ENCODE results near the gene KLHL12.
A peak's percentile ranks its signal among the peaks of the same experiment; 100 is the strongest.
"Not testable (repeated sequence)": the region's sequence is repeated elsewhere in the genome, so short reads cannot be mapped to it uniquely, and the experiment has no call there.

KLHL12 gene

DNA sequence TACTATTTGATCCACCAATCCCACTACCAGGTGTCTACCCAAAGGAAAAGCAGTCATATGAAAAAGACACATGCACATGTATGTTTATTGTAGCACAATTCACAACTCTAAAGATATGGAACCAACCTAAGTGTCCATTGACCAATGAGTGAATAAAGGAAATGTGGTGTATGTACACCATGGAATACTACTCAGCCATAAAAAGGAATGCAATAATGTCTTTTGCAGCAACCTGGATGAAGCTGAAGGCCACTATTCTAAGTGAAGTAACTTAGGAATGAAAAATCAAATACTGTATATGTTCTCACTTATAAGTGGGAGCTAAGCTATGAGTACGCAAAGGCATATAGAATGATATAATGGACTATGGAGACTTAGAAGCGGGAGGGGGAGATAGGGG is 18.4 kb upstream of the KLHL12 start:
- no peak for DNase-seq

DNA sequence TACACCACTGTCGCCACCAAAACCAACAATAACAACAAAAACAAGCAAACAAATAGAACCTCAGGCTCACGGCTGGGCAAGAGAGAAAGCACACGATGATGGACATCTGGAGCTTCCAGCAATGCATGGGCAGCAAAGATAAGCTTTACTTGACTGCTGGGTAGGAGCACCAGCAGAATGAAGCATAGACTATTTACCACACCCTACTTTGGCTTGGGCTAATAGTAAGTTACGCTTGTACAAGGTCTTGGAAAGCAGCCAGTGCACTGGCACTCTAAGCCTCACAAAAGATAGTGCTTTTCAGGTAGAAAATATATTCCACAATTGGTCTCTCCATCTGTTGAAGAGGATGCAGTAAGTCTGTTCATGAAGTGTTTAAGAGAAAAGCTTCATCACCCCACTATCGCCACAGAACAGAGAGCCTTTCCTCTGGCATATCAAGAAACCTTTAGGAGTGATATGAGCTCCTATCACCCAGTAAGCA is 17.4 kb upstream of the KLHL12 start:
- no peak for DNase-seq

DNA sequence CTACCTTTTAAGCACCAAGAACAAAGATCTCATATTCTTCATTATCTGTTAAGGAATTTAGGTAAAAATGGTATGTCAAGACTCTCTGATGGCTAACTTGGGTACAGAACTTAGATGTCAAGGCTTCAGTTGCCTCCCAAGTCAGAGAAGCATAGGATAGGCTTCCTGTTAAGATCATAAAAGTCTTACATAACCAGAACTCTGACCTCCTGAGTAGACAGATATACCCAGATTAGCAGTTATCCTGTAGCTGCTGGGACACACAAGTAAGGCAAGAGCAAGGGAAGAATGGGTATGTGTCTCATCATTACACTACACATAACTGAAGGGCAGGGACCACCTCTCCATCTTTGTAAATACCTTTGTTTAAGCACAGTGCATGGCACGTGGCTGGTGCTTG is 15.4 kb upstream of the KLHL12 start:
- DNase-seq: no peak

DNA sequence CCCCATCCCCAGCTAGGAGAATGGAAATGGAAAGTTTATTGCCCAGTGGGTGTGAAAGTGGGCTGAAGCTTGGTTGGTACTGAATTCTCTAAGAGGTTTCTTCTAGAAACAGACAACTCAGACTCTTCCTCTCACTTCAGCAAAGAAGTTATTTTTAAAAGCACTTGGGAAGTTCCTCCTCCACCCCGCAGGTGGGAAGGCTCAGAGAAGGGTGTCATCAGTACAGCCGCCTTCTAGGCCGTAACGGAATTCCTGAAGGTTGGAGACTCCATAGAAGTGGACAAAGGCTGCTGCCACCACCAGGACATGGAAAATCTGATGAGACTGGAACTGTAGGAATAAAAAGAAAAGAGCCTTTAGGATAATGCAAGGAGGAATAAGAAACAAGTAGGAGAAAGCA is 14.3 kb upstream of the KLHL12 start:
- DNase-seq: no peak

DNA sequence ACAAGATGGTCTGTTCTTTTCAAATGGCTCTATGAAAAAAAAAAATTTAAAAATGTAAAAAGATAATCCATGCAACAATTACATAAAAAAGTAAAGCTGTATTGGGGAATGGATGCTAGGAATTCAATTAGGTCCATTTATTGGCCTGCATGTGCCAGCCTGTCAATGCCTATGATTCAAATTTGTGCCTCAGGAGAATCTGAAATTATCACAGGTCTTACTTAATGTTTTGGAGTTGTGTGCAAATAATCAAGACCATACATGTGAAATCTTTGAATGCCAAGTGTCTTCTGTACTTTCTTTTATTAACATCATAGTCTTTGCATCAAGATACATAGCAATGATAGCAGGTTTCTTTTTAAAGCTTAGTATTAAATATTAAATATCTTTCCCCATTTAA is 13.5 kb upstream of the KLHL12 start:
- no peak for DNase-seq

DNA sequence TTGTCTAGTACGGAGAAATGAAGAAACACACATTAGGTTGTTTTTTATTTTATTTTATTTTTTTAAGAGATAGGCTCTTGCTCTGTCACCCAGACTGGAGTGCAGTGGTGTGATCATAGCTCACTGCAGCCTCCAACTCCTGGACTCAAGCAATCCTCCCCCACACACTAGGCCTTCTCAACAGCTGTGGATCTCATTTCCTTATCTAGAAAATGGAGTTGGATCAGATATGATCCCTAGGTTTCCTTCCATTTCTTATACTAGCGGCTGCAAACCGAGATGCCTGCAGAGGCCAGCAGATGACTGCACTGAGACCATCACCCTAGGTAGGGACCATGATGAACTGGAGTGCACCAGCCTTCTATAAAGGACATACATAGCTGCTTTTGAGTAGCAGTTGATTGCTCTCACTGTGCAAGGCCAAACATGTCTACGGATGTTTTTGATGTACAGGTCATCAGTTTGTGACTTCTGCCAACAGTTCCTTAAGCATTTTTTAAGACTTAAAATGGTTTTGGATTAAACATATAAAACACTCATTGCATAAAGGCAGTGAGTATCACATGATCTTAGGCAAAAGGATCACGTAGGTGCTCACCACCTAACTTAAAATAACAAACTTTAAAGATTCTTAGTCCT is 11.4 kb upstream of the KLHL12 start:
- DNase-seq: no peak

DNA sequence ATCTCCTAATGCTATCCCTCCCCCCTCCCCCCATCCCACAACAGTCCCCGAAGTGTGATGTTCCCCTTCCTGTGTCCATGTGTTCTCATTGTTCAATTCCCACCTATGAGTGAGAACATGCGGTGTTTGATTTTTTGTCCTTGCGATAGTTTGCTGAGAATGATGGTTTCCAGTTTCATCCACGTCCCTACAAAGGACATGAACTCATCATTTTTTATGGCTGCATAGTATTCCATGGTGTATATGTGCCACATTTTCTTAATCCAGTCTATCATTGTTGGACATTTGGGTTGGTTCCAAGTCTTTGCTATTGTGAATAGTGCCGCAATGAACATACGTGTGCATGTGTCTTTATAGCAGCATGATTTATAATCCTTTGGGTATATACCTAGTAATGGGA is 9.4 kb upstream of the KLHL12 start:
- not testable (repeated sequence) for DNase-seq

DNA sequence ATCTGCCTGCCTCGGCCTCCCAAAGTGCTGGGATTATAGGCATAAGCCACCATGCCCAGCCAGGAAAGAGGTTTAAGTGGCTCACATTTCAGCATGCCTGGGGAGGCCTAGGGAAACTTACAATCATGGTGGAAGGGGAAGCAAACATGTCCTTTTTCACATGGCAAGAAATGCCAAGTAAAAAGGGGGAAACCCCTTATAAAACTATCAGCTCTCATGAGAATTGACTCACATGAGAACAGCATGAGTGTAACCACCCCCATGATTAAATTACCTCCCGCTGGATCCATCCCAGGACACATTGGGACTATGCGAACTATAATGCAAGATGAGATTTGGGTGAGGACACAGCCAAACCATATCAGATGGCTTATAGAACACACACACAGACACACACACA is 8.8 kb upstream of the KLHL12 start:
- DNase-seq: no peak

DNA sequence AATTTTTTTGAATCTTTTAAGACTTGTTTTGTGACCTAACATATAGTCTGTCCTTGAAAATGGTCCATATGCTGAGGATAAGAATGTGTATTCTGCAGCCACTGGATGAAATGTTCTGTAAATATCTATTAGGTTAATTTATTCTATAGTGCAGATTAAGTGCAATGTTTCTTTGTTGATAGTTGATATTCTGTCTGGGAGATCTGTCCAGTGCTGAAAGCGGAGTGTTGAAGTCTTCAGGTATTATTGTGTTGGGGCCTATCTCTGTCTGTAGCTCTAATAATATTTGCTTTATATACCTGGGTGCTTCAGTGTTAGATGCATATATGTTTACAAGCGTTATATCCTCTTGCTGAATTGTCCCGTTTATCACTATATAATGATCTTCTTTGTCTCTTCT is 7.7 kb upstream of the KLHL12 start:
- DNase-seq: no peak

DNA sequence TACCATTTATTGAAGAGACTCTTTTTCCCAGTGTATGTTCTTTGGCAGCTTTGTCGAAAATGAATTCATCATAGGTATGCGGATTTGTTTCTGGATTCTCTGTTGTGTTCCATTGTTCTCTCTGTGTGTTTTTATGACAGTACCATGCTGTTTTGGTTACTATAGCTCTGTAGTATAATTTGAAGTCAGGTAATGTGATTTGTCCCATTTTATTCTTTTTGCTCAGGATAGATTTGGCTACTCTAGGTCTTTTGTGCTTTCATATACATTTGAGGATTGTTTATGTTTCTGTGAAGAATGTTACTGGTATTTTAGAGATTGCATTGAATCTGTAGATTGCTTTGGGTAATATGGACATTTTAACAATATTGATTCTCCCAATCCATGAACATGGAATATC is 5.4 kb upstream of the KLHL12 start:
- no peak for DNase-seq

DNA sequence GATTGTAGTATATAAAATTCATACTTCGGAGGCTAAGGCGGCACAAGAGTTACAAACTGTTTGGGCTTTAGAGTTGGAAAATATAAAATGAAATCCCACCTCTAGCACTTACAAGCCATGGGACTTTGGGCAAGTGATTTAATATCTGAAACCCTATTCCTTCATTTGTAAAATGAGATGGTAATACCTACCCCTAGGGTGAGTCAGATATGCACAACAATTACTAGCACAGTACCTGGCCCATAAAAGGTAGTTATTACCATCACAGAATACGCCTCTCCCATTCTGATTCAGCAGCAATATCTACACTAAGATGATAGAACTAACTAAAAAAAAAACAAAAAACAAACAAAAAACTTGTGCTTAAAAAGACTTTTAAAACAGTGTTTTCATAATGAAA is 3.5 kb downstream of the KLHL12 start:
- DNase-seq: peak; percentile 69

DNA sequence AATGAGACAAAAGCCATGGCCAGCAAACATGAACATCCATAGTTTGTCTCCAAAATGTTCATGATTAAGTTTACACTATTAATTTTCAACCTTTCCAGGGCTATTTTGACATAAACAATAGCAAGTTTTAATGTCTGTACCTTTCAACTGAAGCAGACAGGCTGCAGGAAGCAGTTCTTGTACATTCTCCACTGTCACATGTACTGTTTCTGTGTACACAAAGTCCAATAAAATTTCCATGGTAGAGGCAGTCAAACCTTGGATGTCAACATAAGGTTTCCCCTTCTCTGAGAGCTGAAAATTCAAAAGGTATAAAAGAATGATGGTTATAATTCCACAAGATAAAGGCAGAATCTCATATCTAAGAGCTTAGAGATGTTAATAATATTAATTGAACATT is 7.4 kb downstream of the KLHL12 start:
- DNase-seq: no peak

DNA sequence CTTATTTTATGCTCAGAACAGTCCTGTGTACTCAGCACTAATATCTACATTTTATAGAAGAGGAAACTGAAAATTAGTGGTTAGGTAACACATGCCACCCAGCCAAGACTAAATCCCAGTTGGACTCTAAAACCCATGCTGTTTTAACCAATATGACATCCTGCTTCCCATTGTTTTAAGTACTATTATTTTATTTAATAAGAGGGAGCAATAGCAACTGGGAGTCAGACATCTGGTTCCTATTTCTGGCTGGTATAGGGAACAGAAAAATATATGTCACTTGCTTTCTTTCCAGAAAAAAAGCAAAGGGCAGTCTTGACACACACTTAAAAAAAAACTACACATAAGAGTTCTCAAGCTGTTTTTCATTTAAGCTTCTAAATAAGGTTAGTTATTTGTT is 11.9 kb downstream of the KLHL12 start:
- peak; percentile 75 for DNase-seq

DNA sequence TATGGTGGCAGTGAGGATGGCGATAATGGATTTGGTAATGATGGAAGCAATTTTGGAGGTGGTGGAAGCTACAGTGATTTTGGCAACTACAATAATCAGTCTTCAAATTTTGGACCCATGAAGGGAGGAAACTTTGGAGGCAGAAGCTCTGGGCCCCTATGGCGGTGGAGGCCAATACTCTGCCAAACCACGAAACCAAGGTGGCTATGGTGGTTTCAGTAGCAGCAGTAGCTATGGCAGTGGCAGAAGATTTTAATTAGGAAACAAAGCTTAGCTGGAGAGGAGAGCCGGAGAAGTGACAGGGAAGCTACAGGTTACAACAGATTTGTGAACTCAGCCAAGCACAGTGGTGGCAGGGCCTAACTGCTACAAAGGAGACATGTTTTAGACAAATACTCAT is 14.6 kb downstream of the KLHL12 start:
- DNase-seq: not testable (repeated sequence)

DNA sequence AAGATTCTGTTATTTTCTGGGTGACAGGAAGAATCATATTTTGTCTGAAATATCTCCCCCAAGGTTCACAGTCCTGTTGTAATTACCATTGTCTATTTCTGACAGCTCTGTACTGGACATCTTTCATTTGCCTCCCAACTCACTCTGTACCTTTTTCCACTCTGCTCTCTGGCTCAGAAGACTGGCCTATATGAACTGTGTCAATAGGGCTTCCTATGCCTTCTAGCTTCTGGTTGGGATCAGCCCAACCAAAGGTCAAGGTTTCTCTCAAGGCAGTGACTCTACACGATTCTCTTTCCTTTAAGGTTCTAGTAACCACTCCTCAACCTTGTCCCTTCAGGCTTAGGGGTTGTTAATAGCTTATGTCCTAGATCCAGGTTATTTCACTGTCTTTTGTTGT is 17.5 kb downstream of the KLHL12 start:
- no peak for DNase-seq

DNA sequence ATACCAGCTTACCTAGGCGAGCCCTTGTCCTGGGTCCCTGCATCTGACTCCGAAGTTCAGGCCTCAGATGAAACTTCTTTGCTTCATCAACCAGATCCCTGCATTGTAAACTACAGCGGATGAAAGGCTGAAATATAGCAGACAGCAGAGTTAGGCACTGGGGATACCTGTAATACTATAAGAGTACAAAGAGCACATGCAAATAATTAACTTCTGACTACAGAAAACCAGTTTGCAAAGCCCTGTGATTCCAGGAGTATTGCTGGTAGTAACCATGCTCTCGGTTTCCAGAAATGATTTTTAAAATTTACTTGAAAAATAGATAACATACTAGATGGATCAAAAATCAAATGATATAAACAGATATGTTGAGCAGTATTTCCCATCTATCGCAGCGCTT is 18.0 kb downstream of the KLHL12 start:
- DNase-seq: no peak

DNA sequence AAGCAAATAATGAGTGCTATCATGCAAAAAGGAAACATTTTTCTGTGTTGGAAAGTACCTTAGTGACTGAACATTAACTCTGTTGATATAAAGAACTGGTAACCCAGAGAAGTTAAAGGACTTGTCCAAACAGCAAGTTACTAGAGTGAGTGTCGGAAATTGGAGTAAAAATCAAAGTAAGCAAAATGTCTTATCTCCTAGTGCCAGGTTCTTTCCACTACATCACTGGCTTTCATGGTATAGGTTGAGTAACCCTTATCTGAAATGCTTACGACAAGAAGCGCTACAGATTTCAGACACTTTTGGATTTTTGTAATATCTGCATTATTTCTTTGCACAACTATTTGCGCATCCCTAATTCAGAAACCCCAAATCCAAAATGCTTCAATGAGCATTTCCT is 21.7 kb downstream of the KLHL12 start:
- DNase-seq: no peak

DNA sequence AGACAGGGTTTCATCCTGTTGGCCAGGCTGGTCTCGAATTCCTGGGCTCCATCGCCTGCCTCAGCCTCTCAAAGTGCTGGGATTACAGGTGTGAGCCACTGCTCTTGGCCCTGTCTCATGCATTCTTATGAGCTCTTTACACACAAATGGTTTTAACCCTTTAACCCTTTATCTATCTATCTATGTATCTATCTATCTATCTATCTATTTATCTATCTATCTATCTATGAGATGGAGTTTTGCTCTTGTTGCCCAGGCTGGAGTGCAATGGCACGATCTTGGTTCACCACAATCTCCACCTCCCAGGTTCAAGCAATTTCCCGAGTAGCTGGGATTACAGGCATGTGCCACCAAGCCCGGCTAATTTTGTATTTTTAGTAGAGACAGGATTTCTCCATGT is 23.2 kb downstream of the KLHL12 start:
- not testable (repeated sequence) for DNase-seq

DNA sequence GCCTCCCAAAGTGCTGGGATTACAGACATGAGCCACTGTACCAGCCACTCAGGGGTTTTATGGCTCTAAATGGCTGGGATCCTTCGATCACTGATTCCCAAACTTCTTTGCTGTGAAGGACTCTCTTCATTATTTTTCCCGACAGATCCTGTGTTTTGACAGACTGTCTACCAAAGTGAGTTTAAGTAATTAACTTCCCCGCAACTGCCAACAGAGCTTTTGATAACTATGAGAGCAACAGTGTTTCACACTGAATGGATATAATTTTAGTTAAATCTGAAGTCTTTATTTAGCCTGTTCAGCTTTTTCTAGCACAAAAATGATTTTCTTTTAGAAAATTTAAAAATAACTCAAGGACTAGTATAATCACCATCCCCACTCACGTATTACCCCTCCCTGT is 25.5 kb downstream of the KLHL12 start:
- DNase-seq: no peak

DNA sequence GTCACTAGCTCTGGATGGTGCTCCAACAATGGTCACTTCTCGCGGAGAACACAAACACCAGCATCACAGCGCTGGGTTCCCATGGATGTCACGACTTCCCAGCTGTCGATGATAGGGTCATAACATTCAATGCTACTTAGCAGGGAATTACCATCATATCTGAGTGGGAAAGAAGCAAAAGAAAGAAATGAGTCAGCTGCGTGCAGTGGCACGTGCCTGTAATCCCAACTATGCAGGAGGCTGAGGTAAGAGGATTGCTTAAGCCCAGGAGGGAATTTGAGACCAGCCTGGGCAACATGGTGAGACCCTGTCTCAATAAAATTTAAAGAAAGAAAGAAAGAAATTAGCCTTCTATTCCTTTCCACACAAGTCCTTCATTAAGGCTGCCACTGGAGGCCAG is 34.5 kb downstream of the KLHL12 start:
- no peak for DNase-seq

DNA sequence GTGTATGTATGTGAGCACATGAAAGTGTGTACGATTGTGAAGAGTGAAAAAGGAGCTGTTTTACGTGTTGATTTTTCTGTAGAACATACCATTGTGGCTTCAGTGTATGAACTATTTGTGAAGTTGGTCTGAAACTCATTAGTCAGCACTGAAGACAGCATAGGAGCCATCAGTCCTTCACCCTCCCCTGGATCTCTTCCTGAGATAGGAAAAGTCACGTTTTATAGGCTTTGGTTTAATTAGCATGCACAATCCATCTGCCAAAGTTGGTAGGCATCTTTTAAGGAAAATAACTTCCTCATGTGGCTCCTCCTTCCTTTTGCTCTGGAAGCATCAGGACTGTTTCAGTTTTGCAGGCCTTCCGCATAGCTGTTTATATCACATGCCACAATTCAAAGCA is 36.6 kb downstream of the KLHL12 start:
- no peak for DNase-seq

DNA sequence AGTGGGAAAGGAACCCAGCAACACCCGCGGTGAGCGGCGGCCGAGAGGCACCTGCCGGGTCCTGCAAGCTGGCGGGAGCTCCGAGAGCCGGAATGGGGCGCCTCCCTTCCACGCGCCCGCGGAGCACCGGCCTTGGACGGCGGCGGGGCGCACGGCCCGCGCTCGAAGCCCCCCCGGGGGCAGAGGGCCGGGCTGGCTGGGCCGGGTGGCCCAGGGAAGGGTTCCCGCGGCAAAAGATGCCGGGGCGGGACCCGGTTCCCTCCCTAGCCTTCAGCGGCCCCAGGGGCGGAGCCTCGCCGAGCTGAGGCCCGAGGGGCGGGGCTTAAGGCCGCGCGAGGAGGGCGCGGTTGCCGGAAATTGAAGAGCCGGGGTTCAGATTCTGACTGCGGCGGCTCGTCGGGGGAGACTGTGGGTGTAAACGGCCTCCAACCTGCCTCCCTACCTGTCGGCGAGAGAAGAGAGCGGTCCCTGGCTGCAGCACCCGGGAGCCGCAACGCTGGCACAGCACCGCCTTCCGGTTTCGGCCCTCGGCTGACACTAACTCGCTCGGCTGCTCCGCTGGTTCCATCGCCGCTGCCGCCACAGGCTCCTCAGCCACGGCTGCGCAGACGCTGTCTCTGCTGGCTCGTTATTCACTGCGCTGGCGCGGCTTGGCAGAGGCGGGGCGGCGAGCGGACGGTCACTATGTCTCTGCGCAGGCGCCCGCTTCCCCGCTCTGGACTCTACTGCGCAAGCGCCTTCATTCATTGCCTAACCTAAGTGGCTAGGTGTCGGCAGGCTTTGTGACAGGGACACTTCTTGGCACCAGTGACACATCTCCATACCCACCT is 38.3 kb downstream of the KLHL12 start, which contains the start of gene RABIF:
TSS of gene RABIF (minus strand) at position 619 of the 830 bp plus-strand sequence. CDS start at position 568, 51 bp downstream.
- DNase-seq: peak; percentile 98

DNA sequence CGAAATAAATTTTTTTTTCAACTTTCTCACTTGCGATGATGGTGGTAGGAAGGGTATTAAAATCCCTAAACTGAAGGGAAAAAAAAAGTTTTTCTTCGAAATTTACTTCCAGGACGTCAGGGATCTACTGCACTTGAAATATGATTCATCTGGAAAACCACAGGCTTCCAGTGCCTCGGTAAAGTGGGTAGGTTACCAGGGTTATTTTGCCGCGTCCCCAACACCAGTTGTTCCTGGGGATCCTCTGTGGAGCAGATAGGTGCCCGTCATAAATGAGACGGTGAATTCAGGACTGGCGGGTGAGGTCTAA is 38.9 kb downstream of the KLHL12 start:
- no peak for DNase-seq

DNA sequence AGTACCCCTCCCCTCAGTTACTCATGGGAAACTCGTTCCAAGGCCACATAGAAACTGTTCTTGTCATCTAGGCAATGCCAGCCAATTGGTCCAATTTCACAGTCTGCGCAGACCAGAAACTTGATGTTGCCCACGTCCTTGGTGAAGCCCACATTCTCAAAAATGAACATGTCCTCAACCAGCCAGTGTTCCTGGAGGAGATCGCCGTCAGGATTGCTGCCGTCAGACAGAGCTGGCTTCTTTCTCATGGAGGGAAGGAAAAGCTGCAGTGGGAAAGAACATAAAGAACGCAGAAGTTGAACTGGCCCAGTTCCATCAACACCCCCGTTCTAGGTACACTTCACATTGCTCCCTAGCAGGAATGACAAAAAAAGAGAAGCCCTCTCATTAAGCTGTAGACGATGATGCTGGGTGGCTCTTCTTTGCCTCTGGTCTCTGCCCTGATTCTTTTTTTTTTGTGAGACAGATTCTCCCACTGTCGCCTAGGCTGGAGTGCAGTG is 46.0 kb downstream of the KLHL12 start:
- DNase-seq: no peak

DNA sequence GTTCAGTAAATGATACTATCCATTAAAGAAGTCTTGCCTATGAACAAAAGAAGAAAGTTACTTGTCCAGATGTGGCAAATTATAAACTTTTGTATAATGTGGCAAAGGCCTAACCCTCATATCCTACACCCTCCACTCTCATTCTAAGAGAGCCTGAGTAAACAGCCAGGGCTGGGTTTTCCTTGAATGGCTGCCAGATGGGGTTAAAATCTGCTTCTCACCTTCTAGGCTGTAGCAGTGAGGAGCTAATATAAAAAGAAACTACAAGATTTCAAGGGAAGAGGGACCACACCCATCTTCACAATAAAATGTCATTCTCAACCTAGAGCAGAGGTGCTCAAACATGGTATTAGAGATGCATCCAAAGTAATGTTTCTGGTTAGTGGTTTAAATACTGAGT is 47.0 kb downstream of the KLHL12 start:
- no peak for DNase-seq
